Parathyroid adenoma (tissue), 2 donors: Measurements from ENCODE around the gene RPL18.

Source experiments
- H2AFZ ChIP-seq: fragments of 300-600 bp; sonication (generic); one replicate; pipeline ENCODE4 v1.7.0; 2017; ENCODE audit warnings: antibody characterized with exemption, mild to moderate bottlenecking
- H3K27ac ChIP-seq: fragments of 300-600 bp; sonication (generic); one replicate; pipeline ENCODE4 v1.7.0; 2017
- H3K27me3 ChIP-seq: fragments of 300-600 bp; sonication (generic); one replicate; pipeline ENCODE4 v1.7.0; 2017; ENCODE audit warnings: low read length; ENCODE audit not compliant: control insufficient read depth, insufficient read depth
- H3K36me3 ChIP-seq: fragments of 300-600 bp; sonication (generic); one replicate; pipeline ENCODE4 v1.7.0; 2017; ENCODE audit warnings: low read length; ENCODE audit not compliant: control insufficient read depth, insufficient read depth
- H3K4me1 ChIP-seq: fragments of 300-600 bp; sonication (generic); one replicate; pipeline ENCODE4 v1.7.0; 2017; ENCODE audit warnings: control low read depth
- H3K4me2 ChIP-seq: fragments of 300-600 bp; sonication (generic); one replicate; pipeline ENCODE4 v1.7.0; 2017; ENCODE audit warnings: low read length
- H3K4me3 ChIP-seq: fragments of 300-600 bp; sonication (generic); one replicate; pipeline ENCODE4 v1.7.0; 2017; ENCODE audit warnings: low read depth, low read length
- H3K79me2 ChIP-seq: fragments of 300-600 bp; sonication (generic); one replicate; pipeline ENCODE4 v1.7.0; 2017; ENCODE audit warnings: control low read depth
- H3K9ac ChIP-seq: fragments of 300-600 bp; sonication (generic); one replicate; pipeline ENCODE4 v1.7.0; 2017; ENCODE audit warnings: mild to moderate bottlenecking
- H3K9me3 ChIP-seq: fragments of 300-600 bp; sonication (generic); one replicate; pipeline ENCODE4 v1.7.0; 2017; ENCODE audit warnings: low read length; ENCODE audit not compliant: control insufficient read depth
- TF ChIP-seq, protein P1 (sequence below): fragments of 300-600 bp; sonication (generic); IDR thresholded peaks from one replicate; pipeline ENCODE4 v1.7.0; 2017; ENCODE audit warnings: antibody characterized with exemption, mild to moderate bottlenecking
- donor health status: primary hyperparathyroidism.

The RPL18 gene

DNA sequence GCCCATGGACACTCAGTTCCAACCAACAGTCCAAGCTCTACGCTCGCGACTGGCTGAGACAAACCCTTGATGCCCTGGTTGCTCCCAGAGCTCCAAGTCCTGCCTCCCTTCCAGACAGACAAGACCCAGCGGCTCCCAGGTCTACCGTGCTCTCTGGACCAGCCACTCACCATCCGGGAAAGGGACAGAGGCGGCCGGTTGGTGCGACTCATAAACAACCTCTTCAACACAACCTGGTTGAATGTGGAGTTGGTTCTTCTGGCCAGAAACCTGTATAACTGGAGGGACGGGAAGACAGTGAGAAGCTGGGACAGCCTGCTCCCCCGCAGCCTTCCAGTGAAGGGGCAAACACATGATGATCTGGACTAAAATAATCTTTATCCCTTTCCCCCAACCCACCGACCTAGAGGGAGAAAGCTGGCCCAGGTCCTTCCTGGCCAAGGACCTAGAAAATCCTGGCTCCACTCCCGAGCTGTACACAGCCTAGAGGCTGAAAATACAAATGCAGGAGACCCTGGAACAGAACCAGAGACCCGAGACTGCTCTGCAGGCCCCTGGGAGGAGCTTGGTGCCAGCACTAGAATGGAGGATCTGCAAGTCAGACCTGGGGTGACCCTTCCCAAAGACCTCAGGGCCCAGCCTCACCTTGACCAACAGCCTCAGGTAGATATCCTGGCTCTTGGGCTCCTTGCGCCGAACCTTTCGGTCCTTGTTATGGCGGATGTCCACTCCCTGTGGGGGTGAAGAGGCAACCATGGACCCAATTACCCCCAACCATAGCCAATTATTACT, 1.6 kb downstream of the RPL18 start:
- H3K4me2 ChIP-seq, result peak overlapping the region; percentile 79
- TF ChIP-seq, protein P1, sequence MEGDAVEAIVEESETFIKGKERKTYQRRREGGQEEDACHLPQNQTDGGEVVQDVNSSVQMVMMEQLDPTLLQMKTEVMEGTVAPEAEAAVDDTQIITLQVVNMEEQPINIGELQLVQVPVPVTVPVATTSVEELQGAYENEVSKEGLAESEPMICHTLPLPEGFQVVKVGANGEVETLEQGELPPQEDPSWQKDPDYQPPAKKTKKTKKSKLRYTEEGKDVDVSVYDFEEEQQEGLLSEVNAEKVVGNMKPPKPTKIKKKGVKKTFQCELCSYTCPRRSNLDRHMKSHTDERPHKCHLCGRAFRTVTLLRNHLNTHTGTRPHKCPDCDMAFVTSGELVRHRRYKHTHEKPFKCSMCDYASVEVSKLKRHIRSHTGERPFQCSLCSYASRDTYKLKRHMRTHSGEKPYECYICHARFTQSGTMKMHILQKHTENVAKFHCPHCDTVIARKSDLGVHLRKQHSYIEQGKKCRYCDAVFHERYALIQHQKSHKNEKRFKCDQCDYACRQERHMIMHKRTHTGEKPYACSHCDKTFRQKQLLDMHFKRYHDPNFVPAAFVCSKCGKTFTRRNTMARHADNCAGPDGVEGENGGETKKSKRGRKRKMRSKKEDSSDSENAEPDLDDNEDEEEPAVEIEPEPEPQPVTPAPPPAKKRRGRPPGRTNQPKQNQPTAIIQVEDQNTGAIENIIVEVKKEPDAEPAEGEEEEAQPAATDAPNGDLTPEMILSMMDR, result no peak
- no peaks in the 10 kb centered on the region for H3K9me3 ChIP-seq
- H3K4me3 ChIP-seq, result peak overlapping the region; percentile 92
- H3K9ac ChIP-seq, result no peak overlapping the region
- no peaks in the 10 kb centered on the region for H3K27me3 ChIP-seq
- H3K36me3 ChIP-seq, result no peaks in the 10 kb centered on the region
- peak overlapping the region; percentile 22 for H3K27ac ChIP-seq
- peaks cover 4% of the 10 kb centered on the region for H3K79me2 ChIP-seq
- H3K4me1 ChIP-seq, result peaks cover 16% of the 10 kb centered on the region
- no peak overlapping the region for H2AFZ ChIP-seq

GRCh38 chr19:48616491-48617056, 2.4 kb downstream of the RPL18 start:
- no peaks in the 10 kb centered on the region for H3K36me3 ChIP-seq
- no peaks in the 10 kb centered on the region for H3K27me3 ChIP-seq
- no peaks in the 10 kb centered on the region for H3K9me3 ChIP-seq
- no peak overlapping the region for H3K9ac ChIP-seq
- no peak overlapping the region for H3K4me3 ChIP-seq
- H3K4me2 ChIP-seq, result no peak overlapping the region
- H3K4me1 ChIP-seq, result peaks cover 16% of the 10 kb centered on the region
- TF ChIP-seq, protein P1, result no peak
- peak overlapping the region; percentile 22 for H3K27ac ChIP-seq
- no peak overlapping the region for H2AFZ ChIP-seq
- H3K79me2 ChIP-seq, result peaks cover 4% of the 10 kb centered on the region

DNA sequence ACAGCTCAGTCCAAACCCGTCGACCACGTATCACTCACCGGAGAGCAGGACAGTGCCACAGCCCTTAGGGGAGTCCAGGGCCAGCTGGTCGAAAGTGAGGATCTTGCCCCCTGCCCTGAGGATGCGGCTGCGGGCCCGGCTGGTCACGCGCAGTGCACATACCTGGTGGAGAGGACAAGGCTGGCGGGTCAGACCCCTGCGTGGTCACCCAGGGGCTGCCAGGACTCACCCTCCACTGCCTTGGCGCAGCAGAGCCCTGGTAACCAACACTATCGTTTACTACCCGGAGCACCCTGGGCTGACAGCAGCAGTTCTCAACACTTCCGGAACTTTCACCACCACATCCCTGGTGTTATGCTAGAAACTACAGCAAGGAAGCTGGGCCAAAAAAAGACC, 2.9 kb downstream of the RPL18 start:
- Histone ChIP-seq H3K9me3 (no peaks in the 10 kb centered on the region), H3K27ac (no peak overlapping the region), H2AFZ (no peak overlapping the region), H3K4me1 (peaks cover 16% of the 10 kb centered on the region), H3K4me2 (no peak overlapping the region), H3K4me3 (no peak overlapping the region), H3K9ac (no peak overlapping the region), H3K79me2 (peaks cover 4% of the 10 kb centered on the region), H3K36me3 (no peaks in the 10 kb centered on the region), H3K27me3 (no peaks in the 10 kb centered on the region)
- TF ChIP-seq, protein P1, result no peak

- Histone ChIP-seq H3K4me1 (peaks cover 16% of the 10 kb centered on the region), H3K9me3 (no peaks in the 10 kb centered on the region), H3K36me3 (no peaks in the 10 kb centered on the region), H3K27ac (no peak overlapping the region), H2AFZ (no peak overlapping the region), H3K4me2 (no peak overlapping the region), H3K4me3 (no peak overlapping the region), H3K27me3 (no peaks in the 10 kb centered on the region), H3K79me2 (peaks cover 4% of the 10 kb centered on the region), H3K9ac (no peak overlapping the region)
- TF ChIP-seq, protein P1, result no peak
These were observed 3.5 kb downstream of the RPL18 start for GRCh38 chr19:48615231-48616040.
